Skin epidermis (tissue), 12 donors: ENCODE measurements around the gene GFI1.

Experiments used
- H3K27ac ChIP-seq, 21 experiments: fragments of 200-600 bp; sonication (generic) in 11 of 21; one replicate each; pipeline ENCODE4 v1.5.0; 2020; ENCODE audit warnings: mild to moderate bottlenecking in 3 of 21, inconsistent platforms in 2 of 21, moderate library complexity in 2 of 21
- H3K4me3 ChIP-seq, 7 experiments: fragments of 200-600 bp; sonication (generic) in 2 of 7; one replicate each; pipeline ENCODE4 v1.5.0; 2020; ENCODE audit warnings: inconsistent platforms in 2 of 7, mild to moderate bottlenecking in 2 of 7, moderate library complexity in 1 of 7

Gene GFI1

DNA sequence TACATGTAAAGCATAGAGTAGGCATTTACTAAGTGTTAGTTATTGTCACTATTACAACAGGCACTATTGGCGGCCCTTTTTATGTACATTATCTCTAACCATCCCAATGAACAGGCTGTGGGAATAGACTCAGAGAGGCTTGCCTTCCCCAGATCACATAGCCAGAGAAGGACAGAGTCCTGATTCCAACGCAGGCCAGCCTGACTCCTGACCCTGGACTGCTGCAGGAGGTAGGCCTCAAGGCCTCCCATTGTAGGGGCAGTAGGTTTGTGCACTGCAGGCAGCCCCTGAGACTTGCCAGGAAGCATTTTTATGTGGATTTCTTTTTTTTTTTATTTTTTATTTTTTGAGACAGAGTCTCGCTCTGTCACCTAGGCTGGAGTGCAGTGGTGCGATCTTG lies 6.4 kb upstream of the GFI1 start:
- Histone ChIP-seq H3K4me3 (no peak overlapping the region), H3K27ac (no peak overlapping the region)

DNA sequence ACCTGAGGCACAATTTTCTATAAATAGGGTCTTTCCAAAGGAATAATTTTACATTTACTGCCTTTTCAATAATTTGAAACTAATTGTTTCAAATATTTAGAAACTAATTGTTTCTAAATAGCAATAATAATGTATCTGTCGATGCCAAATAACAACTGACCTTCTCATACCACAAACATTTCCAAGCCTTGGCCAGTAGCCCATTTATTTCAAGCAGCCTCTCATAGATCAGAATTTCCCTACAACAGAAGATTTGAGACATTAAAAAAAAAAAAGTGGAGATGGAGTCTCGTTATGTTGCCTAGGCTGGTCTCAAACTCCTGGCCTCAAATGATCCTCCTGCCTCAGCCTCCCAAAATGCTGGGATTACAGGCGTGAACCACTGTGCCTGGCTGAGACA lies 2.1 kb upstream of the GFI1 start:
- H3K4me3 ChIP-seq: no peak overlapping the region

DNA sequence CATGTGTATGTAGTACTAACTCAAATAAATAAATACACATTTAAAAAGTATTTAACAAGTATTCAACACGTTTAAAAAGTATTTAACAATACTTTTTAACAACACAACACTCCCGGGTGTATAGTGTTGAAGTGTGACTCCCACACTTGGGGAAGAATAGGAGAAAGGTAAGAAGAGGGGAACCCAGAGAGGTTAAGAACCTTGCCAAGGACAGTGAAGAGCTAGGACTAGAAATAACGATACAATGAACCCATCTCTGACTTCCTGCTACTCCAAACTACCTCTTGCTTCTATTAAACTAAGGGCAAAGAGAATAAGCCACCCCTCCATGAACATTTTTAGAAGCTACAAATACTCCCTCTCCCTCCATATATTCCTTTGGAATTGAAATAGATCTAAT lies 1.7 kb upstream of the GFI1 start:
- H3K4me3 ChIP-seq: no peak overlapping the region
- H3K27ac ChIP-seq: no peak overlapping the region

More for the DNA sequence above, 2.1 kb upstream of the GFI1 start:
- H3K27ac ChIP-seq: no peak overlapping the region

DNA sequence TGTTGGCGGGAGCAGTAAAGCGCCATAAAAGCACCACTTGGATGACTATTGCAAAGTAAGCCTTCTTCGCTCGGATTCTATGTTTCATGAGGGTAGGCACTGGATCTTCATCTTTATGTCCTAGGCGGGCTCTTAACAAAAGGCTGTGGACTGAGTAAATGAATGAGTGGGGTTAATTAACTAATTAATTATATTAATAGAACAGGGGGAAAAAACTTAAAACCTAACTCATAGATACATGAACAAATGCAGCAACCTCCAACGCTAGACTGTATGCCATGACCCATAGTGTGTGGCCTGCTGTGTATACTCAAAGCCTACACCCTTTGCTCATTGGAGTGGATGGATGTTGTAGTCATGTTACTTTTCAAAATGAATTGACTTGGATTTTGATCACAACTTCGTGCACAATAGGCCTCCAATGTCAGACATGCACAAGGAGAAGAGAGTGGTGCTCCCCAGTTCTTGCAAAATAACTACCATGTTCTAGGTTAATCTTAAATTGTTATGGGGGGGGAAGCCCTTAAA lies 417 bp upstream of the GFI1 start:
- peak overlapping the region; percentile 37 to 54 (median 48) for H3K4me3 ChIP-seq
- H3K27ac ChIP-seq: peak overlapping the region in 4 of 21 experiments; percentile 56 to 73 (median 67)

DNA sequence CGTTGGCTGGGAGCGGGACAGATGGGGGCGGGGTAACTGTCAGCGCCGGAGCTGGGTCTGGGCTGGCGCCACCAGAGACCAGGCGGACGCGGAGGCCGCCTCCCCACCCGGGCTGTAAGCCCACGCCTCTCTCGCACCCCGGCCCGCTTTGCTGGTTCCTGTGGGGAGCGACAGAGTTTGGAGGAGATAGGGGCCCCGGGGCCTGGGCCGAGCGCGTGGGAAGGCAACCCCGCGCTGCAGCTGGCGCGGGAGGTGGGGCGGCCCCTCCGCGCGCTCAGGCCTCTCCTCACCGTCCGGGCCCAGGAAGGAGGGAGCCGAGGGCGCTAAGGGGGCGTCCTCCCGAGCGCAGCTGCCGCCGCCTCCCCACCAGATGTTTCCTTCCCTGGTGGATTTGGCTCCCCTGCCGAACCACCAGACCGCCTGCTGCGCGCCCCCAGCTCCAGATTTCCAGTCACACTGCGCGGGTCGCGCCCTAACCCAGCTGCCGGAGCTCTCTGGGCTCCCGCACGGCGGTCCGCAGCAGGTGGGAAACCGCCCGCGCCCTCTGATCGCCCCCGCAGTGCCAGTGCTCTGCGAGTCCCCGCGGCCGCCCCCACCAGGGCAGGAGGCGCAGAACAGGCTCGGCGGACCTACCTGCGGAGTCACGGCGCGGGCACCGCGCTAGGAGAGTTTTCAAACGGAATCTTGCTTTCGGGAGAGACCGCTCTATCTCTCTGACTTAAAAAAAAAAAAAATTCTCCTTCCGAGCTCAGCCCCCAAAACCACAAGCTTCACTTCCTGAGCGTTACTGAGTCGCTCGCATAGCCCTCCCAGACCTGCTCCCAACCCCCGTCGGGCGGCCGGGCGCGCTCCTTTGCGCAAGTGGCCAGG lies 1.1 kb downstream of the GFI1 start:
- H3K27ac ChIP-seq: peak overlapping the region in 11 of 21 experiments; percentile 13 to 78 (median 67)
- peak overlapping the region; percentile 37 to 54 (median 48) for H3K4me3 ChIP-seq

DNA sequence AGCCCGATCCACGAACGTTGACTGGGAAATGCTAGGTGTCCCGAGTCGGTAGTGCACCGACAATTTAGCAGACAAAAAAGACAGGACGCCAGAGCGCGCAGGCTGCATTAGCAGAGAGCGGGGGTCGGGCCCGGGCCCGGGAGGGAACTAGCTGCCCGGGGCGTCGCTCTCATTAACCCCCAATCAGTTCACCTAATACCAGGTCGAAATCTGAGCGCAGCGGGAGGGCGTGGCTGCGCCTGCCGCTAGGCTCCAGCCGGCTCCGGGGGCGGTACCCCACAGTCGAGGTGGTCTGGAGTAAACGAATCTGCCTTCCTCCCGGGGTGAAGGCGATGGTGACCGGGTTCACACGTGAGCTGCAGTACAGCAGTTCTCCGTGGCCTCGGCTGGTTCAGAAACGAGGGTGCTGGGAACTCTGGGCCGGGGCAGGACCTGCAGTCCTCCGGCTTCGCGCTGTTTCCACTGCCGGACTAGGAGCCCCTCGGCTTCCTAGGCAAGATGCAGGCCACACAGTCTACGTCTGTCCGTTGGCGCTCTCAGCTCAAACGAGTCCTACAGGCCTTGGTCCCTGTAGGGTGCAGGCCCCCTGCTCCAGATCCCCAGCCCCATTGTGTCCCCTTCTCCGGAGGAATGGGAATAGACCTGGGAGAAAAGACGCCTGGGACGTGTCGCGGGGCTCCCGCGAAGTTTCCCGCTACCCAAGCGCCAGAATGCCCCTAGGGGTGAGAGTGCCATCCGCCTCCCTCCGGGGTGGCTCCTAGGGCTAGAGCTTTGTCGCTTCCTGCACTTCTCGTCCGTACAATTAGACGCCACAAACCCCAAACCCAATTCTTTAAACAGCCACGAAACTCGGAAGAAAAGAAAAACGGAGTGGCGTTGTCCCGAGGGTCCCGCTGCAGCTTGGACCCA lies 2.0 kb downstream of the GFI1 start:
- Histone ChIP-seq H3K4me3 (peak overlapping the region; percentile 37 to 54 (median 48)), H3K27ac (peak overlapping the region in 9 of 21 experiments; percentile 32 to 78 (median 73))

DNA sequence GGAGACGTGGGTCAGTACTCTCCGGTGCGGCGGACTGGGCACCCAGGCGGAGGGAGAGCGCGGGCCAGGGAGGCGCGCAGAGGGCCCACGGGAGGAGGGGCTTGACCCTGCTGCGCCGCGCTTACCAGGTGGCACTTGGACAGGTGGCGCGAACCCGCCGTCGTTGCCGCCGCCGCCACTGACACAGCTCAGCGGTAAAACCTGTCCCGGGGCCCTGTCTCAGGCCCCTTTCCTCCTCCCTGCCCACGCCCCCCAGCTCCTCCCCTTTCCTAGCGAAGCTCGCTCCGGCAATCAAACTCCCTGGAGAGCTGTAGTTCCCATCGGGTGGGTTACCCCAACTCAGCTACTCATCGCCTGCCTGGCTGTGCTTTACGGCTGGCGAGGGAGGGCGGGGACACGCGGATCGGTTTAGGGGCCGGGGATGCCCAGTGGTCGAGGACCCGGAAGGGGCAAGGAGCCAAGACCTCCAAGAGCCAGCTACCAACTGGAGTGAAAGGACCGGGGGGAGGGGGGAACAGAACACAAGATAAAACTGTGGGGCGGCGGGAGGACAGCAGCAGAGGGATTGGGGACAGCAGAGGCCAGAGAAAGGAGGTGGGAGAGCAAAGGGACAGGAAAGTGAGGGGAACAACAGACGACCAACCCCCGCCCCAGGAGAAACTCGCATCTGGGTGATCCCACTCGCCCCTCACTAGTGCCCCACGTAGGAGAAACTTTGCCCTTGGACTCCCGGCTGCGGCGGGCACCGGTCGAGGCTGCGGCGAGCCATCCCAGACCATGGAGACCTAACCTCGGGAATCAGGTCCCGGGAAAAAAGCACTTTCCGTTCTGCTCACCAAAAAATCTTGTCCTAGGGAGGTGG lies 2.9 kb downstream of the GFI1 start:
- H3K4me3 ChIP-seq: peak overlapping the region; percentile 37 to 54 (median 48)
- H3K27ac ChIP-seq: peak overlapping the region in 4 of 21 experiments; percentile 16 to 73 (median 45)

DNA sequence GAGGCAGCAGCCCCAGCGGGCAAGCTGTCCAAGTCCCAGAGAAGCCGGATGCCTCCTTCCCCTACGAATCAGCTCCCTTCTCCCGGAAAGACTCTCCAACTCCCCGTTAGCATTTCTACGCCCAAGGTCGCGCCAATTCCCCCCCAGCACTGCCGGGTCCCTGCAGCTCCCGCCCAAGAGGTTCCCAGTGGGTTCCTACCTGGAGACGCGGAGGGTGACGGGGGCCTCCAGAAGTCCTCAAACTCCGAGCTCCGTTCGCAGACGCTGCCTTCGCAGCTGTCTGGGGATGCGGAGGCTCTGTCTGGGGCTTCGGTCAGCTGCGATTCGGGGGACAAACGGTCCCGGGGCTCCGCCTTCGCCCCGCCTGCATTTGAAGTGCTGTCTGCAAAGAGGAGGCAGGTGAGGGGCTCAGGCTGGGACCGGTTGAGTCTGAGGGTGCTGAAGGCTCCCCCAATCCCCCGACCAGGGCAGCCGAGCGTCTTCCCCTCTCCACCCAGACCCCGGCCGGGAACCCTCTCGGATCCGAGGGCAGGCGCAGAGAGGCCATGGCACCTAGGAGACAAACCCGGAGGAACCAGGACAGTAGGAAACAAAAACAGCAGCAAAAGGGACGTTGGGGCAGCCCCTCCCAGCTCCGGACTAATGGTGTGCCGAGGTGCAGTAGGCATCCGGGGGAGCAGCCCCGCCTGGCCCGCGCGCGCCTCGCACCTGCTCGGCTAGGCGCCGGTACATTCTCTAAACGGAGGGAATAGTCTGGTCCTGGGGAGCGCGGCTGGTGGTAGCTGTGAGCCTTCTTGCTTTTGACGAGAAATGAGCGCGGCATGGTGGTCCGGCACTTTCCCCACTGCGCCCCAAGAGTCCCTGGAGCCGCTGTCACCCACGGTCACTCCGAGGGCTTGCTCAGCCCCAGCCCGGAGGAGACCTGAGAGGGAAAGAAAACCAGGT lies 3.8 kb downstream of the GFI1 start:
- peak overlapping the region in 4 of 21 experiments; percentile 11 to 73 (median 39) for H3K27ac ChIP-seq
- peak overlapping the region; percentile 37 to 54 (median 48) for H3K4me3 ChIP-seq

DNA sequence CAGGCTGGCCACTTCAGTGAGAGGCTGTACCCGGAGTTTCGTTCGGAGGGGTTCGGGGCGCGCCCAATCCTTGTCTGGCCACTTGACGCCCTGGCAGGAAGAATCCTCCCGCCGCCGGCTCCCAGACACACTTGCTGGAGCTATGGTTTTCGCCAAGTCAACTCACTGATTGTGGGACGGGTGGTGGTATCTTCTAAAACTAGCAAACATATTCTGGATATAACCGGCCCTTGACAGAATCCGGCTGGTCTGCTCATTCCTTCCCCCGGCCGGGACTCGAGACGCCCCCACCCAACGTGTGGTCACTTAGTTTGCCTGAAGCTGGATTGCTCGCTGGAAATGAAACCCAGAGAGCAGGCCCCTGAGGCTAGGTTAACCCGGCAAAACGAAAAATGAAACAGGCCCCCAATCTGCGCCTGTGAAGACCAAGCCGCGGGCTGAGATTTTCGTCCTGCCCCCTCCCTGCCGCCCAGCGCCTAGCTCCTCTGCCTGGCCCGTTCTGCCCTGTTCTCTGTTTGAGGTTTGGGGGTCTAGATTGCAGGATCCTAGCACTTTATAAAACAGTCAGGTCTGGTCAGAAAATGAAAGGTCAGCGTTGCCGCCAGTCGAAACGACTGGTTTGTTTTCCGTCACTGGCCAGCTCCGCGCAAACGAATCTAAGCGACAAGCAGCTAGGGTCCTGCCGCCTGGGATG lies 4.6 kb downstream of the GFI1 start:
- H3K27ac ChIP-seq: peak overlapping the region in 3 of 21 experiments; percentile 11 to 49 (median 29)
- peak overlapping the region; percentile 37 to 54 (median 48) for H3K4me3 ChIP-seq

DNA sequence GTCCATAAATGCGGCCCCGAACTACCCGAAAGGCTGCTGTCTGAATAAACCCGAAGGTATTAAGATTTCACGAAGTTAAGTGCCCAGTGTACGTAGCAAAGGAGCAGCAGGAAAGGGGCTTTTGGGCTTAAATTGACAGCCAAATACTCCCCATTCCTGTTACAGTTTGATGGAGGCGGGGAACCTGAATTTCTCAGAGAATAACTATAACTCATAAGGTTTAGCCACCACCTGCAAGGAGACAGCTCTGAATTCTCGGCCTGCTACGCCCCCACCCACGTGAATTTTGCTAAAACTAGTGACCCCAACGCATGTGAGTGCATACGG lies 5.2 kb downstream of the GFI1 start:
- Histone ChIP-seq H3K27ac (no peak overlapping the region), H3K4me3 (no peak overlapping the region)

DNA sequence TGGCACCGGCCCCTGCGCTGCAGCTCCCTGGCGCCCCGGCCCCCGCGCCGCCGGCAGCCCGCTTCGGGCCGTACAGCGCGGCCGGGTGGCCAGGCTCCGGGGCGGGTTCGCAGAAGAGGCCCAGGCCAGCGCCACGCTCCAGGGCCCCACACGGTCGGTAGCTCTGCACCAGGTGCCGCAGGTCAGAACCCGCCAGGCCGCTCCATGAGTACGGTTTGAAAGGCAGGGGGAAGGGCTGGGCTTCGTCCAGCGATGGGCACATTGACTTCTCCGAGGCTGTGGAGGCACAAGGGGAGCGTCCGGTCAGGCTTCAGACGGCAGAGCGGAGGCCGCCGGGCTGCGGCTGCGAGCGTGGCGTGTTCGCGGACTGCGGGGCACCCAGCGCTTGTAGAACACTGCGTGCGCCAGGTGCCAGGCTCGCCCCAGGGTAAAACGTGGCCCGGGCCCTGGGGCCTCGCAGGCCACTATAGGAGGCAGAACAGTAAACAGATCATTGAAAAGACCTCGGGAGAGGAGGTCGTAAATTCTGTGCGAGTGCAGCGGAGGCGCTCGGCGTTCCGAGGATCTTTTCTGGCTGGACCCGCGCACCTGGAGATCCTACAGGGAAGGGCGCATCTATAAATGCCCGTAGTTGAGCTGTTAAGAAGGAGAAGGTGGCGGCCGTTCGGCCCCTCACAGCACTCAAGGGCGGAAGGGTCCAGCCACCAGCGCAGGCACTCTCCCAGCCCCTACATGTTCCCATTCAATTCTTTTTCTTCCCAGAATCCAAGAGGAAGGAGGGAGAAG lies 5.7 kb downstream of the GFI1 start:
- Histone ChIP-seq H3K27ac (no peak overlapping the region), H3K4me3 (no peak overlapping the region)

DNA sequence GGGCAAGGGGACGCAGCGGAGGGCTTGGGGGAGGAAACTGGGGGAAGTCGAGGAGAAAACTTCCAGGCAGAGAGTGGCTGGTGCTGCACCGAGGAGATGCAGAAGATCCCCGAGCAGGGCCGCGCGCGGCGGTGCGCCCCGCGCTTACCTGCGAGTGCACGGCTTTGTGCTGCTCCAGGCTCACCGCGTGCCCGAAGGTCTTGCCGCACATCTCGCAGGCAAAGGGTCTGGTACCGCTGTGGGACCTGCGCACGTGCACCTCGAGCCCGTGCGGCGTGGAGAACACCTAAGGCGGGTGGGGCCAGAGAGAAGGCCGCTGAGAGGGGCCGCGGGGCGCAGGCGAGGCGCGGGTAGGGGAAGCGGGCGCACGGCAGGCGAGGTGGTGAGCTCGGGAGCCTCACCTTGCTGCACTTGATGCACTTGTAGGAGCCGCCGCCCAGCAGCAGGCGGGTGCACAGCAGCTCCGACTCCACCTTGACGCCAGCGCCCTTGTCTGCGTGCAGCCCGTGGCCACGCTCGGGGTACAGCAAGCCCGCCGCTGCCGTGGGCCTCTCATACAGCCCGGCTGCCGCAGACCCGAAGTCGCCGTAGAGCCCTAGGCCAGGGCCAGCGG lies 6.4 kb downstream of the GFI1 start:
- Histone ChIP-seq H3K4me3 (no peak overlapping the region), H3K27ac (no peak overlapping the region)

DNA sequence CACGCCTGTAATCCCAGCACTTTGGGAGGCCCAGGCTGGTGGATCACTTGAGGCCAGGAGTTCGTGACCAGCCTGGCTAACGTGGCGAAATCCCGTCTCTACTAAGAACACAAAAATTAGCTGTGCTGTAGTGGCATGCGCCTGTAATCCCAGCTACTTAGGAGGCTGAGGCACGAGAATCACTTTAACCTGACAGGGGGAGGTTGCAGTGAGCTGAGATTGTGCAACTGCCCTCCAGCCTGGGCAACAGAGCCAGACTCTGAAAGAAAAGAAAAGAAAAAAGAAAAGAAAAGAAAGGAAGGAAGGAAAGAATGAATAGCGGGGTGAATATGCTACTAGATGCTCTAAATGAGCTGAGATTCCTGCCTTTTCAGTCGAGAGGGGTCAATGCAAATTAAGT lies 7.1 kb downstream of the GFI1 start:
- H3K4me3 ChIP-seq: no peak overlapping the region
- H3K27ac ChIP-seq: no peak overlapping the region

DNA sequence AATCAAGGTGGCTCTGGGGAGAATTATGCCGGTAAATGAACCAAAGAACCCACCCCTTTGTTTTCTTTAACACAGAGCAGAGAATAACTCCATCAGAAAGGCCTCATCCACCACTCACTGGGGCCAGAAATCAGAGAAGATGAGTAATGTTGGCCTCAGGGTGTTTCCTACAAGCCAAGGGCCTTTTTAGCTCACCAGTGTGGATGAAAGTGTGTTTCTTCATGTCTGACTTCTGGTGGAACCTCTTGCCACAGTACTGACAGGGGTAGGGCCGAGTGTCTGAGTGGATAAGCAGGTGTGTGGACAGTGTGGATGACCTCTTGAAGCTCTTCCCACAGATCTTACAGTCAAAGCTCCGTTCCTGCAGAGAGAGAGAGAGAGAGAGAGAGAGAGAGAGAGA lies 8.3 kb downstream of the GFI1 start:
- no peak overlapping the region for H3K27ac ChIP-seq

DNA sequence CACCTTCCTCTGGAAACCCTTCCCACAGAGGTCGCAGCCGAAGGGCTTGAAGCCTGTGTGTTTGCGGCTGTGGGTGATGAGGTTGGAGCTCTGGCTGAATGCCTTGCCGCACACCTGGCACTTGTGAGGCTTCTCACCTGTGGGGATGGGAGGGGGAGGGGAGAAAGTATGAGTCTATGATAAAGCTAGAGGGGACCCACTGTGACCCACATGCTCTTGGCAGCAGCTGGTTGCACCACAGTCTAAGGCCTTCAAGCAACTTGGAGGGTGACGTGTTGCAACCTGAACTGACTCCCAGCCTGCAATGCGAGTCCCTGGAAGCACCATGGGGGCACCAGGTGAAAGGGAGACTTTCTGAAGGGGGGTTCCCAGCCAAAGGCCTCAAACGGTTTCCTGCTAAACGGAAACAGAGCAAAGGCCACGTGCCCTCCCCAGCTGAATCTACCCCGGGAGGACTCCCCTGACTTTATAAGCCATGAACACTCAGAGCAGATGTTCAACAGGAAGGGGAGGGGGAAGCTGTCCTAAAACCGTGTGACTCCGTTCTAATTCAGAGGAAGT lies 10.6 kb downstream of the GFI1 start:
- Histone ChIP-seq H3K4me3 (no peak overlapping the region), H3K27ac (no peak overlapping the region)

More for the DNA sequence above, 8.3 kb downstream of the GFI1 start:
- no peak overlapping the region for H3K4me3 ChIP-seq

DNA sequence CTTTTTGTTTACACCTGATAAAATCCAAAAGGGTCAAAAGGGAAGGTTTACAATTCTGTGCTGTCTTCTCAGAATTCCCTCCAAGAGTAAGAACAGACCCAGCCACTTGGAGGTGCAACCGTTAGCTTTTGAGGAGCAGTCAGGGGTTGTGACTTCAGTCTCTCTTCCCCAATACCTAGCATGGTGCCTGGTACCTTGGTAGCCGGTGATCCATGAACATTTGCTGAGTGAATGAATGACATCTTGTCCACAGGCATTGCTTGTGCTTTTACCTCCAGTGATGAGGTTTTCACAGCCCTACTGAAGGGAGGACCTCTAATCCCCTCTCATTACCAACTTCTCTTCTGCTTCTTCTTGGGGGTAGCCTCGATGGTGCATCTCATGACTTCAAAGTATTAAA lies 11.7 kb downstream of the GFI1 start:
- no peak overlapping the region for H3K4me3 ChIP-seq
- H3K27ac ChIP-seq: no peak overlapping the region
